GM19043 (cell line): ENCODE measurements around the gene TSSK2.

Experiments used
- ATAC-seq: cut with Tn5 transposase; IDR thresholded peaks from one replicate; pipeline ENCODE4 v1.9.1; 2021; ENCODE audit warnings: low read depth; ENCODE audit not compliant: unreplicated experiment

Gene TSSK2

GRCh38 chr22:19166421-19166820 lies 35.3 kb downstream of the TSSK2 start:
- no peak for ATAC-seq

GRCh38 chr22:19167106-19167869 lies 36.2 kb downstream of the TSSK2 start:
- no peak for ATAC-seq

- no peak for ATAC-seq
These were observed 37.2 kb downstream of the TSSK2 start for GRCh38 chr22:19168088-19168890.

GRCh38 chr22:19169002-19169946 lies 38.2 kb downstream of the TSSK2 start:
- no peak for ATAC-seq

- ATAC-seq = no peak
These were observed 38.8 kb downstream of the TSSK2 start for GRCh38 chr22:19169947-19170318.

- ATAC-seq = no peak
These were observed 41.3 kb downstream of the TSSK2 start for GRCh38 chr22:19172213-19173046.

GRCh38 chr22:19173047-19174035 lies 42.2 kb downstream of the TSSK2 start:
- ATAC-seq = no peak

- no peak for ATAC-seq
These were observed 43.3 kb downstream of the TSSK2 start for GRCh38 chr22:19174106-19175025.

GRCh38 chr22:19175026-19175601 lies 44.0 kb downstream of the TSSK2 start:
- no peak for ATAC-seq

GRCh38 chr22:19175602-19176174 lies 44.6 kb downstream of the TSSK2 start:
- ATAC-seq = no peak

- no peak for ATAC-seq
These were observed 45.1 kb downstream of the TSSK2 start for GRCh38 chr22:19176175-19176643.

GRCh38 chr22:19176732-19177131 lies 45.6 kb downstream of the TSSK2 start:
- no peak for ATAC-seq

GRCh38 chr22:19177164-19178064 lies 46.3 kb downstream of the TSSK2 start:
- ATAC-seq = no peak

- peak; percentile 18 for ATAC-seq
These were observed 47.1 kb downstream of the TSSK2 start for GRCh38 chr22:19178065-19178656.

GRCh38 chr22:19178657-19179496 lies 47.8 kb downstream of the TSSK2 start, which contains the start of gene SLC25A1:
Gene SLC25A1 (minus strand): TSS chr22:19178736. CDS start chr22:19178673, 63 bp downstream.
- ATAC-seq = peak; percentile 61
